Heart left ventricle (tissue), 16 donors: ENCODE data around the gene NOXA1. TPM values are rescaled to one million over a fixed set of nuclear protein-coding genes. Genes with fewer than 3 reads are reported as not detected.
A peak's percentile ranks its signal among the peaks of the same experiment; 100 is the strongest.

Source experiments
- ATAC-seq, 4 donors: fragments of 200-7000 bp; cut with Tn5 transposase; one replicate each; pipeline ENCODE4 v1.9.1; 2020 to 2022; ENCODE audit warnings: moderate library complexity in 4 of 4, mild to moderate bottlenecking in 3 of 4, moderate number of reproducible peaks in 1 of 4
- DNase-seq, 5 donors: peaks; one replicate each; pipeline ENCODE4 v3.0.0-alpha.2; 2020
- H3K27ac ChIP-seq, 12 donors: fragments of 200-600 bp; sonication (generic) in 4 of 12; one replicate each; pipeline versions ENCODE4 v1.5.0 to v1.8.0; 2016 to 2022; ENCODE audit warnings: mild to moderate bottlenecking in 2 of 12
- H3K27me3 ChIP-seq, 9 donors: fragments of 200-600 bp; sonication (generic) in 2 of 9; one replicate each; pipeline versions ENCODE4 v1.5.1 to v1.8.0; 2016 to 2022; ENCODE audit warnings: mild to moderate bottlenecking in 3 of 9
- H3K36me3 ChIP-seq, 9 donors: fragments of 200-600 bp; sonication (generic) in 2 of 9; one replicate each; pipeline versions ENCODE4 v1.5.0 to v1.8.0; 2018 to 2022; ENCODE audit warnings: mild to moderate bottlenecking in 2 of 9
- H3K4me1 ChIP-seq, 12 donors: fragments of 200-600 bp; sonication (generic) in 4 of 12; one replicate each; pipeline versions ENCODE4 v1.5.0 to v1.8.0; 2016 to 2022; ENCODE audit warnings: mild to moderate bottlenecking in 3 of 12
- H3K4me3 ChIP-seq, 12 donors: fragments of 200-600 bp; sonication (generic) in 4 of 12; one replicate each; pipeline versions ENCODE4 v1.5.0 to v1.8.0; 2017 to 2022; ENCODE audit warnings: mild to moderate bottlenecking in 9 of 12, moderate library complexity in 4 of 12
- H3K9me3 ChIP-seq, 12 donors: fragments of 200-600 bp; sonication (generic) in 4 of 12; one replicate each; pipeline versions ENCODE4 v1.5.0 to v1.8.0; 2016 to 2022; ENCODE audit warnings: mild to moderate bottlenecking in 1 of 12
- POLR2A ChIP-seq, 2 donors: fragments of 450-650 bp; IDR thresholded peaks; one replicate each; pipeline ENCODE4 v1.6.1; 2017; ENCODE audit warnings: antibody characterized with exemption in 2 of 2, mild to moderate bottlenecking in 2 of 2, moderate library complexity in 2 of 2
- WGBS, 4 donors: extraction: QIAGEN DNeasy Blood & Tissue Kit in 2 of 4; methylation state at CpG; one replicate each; pipeline versions ENCODE4 v1.1.5 to v1.1.7; 2013 to 2018; 5-methylcytosine and 5-hydroxymethylcytosine counted together
- intact Hi-C, 10 donors: fragments of 100-400 bp; cut with DNase I; formaldehyde crosslinking; loops; one replicate each; pipeline versions ENCODE4 v1.11.1 to v1.14.2; 2022
- polyA plus RNA-seq, 2 donors: library from polyadenylated mRNA; stranded (reverse); fragments of 200-250 nt; gene quantifications; one replicate each; pipeline ENCODE4 v1.2.3, GENCODE V29; 2013
- total RNA-seq, 9 donors: library from RNA; depleted of rRNA in 2 of 9; stranded (reverse); fragments of >200 nt in 2 of 9; fragmentation: NEBNext Ultra II Directional in 3 of 9; extraction: Animal tissue kit (Norgen Biotek cat#: 25700) in 3 of 9; gene quantifications; one replicate each; pipeline versions ENCODE4 v1.1.0 to v1.2.4, GENCODE V29; 2016 to 2023
- TF ChIP-seq, protein P1 (sequence below), 12 donors: fragments of 200-600 bp; sonication (generic) in 4 of 12; IDR thresholded peaks; one replicate each; pipeline versions ENCODE4 v1.5.0 to v1.8.0; 2018 to 2022; ENCODE audit warnings: antibody characterized with exemption in 12 of 12, mild to moderate bottlenecking in 5 of 12
- donor health status: ischemic (EF 13 %, LVEDD 7.1; RV severe dilation, severe dysfunction).
- donor health status: healthy with polysubstance abuse.
- donor health status: DM: no; HTN: yes; CAD: no.
- donor health status: DM: no; HTN: no; CAD: no.
- donor health status: ischemic (EF 25% LVEDD 6.9; RV normal size, moderate dysfunction).
- donor health status: ischemic (EF 25% LVEDD 5.7; RV mildly dilated, moderate dysfunction).
- donor health status: healthy.
- donor health status: DM: yes; HTN: yes; CAD: no.
- donor health status: ischemic (EF 35%, LVEDD 5.7; RV mildly dilated, moderate dysfunction).
- donor health status: nonischemic (EF 11% LVEDD 7.7; RV severe dilation, severe dysfunction).
- donor health status: DM: yes; HTN: yes; CAD: no.
- donor health status: PGD.
- donor health status: ischemic (EF 29% LVEDD 5.4; RV normal size, mild dysfunction).
- donor health status: nonischemic (EF 23%, LVEDD 6.1; RV moderate dilation, normal function).

Gene NOXA1
- total and polyA plus RNA-seq, 11 donors, result 0.44 to 5.5 (median 2.7) TPM

DNA sequence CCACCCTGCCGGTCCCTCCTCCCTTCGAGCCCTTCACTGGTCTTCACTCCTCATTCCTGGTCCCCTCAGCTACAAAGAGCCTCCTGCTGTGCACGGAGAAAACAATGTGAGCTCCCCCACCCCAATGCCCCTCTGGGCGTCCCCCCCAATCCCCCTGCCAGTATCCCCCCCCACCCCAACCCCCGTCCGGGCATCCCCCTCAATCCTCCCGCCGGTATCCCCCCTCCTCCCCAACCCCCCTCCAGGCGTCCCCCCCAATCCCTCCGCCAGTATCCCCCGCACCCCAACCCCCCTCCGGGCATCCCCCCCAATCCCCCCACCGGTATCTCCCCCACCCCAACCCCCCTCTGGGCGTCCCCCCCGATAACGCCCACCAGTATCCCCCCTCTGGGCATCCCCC lies 43.0 kb upstream of the NOXA1 start:
- DNase-seq (peak in 1 of 5 donors; percentile 4), ATAC-seq (no peak)
- Histone ChIP-seq H3K4me1 (no peaks in the 10 kb centered on the region), H3K36me3 (peaks cover 0 to 2% (median 0%) of the 10 kb centered on the region in 9 donors), H3K4me3 (no peak overlapping the region), H3K27ac (no peak overlapping the region), H3K9me3 (peaks cover 0 to 7% (median 0%) of the 10 kb centered on the region in 12 donors), H3K27me3 (no peaks in the 10 kb centered on the region)
- intact Hi-C loops, result no loop called here
- 85 to 95% (median 92%) methylated on average over 10 to 16 of the region's 16 CpGs for WGBS, 4 donors
- no peak for TF ChIP-seq POLR2A (IDR thresholded peaks at IDR 0.05)
- TF ChIP-seq, protein P1, sequence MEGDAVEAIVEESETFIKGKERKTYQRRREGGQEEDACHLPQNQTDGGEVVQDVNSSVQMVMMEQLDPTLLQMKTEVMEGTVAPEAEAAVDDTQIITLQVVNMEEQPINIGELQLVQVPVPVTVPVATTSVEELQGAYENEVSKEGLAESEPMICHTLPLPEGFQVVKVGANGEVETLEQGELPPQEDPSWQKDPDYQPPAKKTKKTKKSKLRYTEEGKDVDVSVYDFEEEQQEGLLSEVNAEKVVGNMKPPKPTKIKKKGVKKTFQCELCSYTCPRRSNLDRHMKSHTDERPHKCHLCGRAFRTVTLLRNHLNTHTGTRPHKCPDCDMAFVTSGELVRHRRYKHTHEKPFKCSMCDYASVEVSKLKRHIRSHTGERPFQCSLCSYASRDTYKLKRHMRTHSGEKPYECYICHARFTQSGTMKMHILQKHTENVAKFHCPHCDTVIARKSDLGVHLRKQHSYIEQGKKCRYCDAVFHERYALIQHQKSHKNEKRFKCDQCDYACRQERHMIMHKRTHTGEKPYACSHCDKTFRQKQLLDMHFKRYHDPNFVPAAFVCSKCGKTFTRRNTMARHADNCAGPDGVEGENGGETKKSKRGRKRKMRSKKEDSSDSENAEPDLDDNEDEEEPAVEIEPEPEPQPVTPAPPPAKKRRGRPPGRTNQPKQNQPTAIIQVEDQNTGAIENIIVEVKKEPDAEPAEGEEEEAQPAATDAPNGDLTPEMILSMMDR (IDR thresholded peaks at IDR 0.05), result no peak

DNA sequence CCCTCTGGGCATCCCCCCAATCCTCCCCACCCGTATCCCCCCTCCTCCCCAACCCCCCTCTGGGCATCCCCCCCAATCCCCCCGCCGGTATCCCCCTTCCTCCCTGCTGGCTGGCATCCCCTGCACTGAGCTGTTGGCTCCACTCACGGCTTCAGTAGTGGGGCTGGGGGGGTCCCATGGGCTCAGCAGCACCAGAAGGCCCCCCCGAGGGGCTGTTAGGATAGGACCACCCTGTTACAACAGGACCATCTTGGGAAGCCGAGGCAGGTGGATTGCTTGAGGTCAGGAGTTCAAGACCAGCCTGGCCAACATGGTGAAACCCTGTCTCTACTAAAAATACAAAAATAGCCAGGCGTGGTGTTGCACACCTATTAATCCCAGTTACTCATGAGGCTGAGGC lies 42.6 kb upstream of the NOXA1 start:
- no peak overlapping the region for H3K4me3 ChIP-seq
- ATAC-seq, result no peak
- peak in 3 of 5 donors; percentile 2 to 15 (median 8) for DNase-seq
- no peaks in the 10 kb centered on the region for H3K4me1 ChIP-seq
- no peak overlapping the region for H3K27ac ChIP-seq
- TF ChIP-seq, protein P1 (IDR thresholded peaks at IDR 0.05), result no peak
- TF ChIP-seq POLR2A (IDR thresholded peaks at IDR 0.05), result no peak
- H3K27me3 ChIP-seq, result no peaks in the 10 kb centered on the region
- intact Hi-C loops, result no loop called here
- WGBS, 4 donors, result 88 to 98% (median 94%) methylated on average over 3 to 7 of the region's 7 CpGs
- peaks cover 0 to 4% (median 0%) of the 10 kb centered on the region in 12 donors for H3K9me3 ChIP-seq
- H3K36me3 ChIP-seq, result peaks cover 0 to 3% (median 0%) of the 10 kb centered on the region in 9 donors

DNA sequence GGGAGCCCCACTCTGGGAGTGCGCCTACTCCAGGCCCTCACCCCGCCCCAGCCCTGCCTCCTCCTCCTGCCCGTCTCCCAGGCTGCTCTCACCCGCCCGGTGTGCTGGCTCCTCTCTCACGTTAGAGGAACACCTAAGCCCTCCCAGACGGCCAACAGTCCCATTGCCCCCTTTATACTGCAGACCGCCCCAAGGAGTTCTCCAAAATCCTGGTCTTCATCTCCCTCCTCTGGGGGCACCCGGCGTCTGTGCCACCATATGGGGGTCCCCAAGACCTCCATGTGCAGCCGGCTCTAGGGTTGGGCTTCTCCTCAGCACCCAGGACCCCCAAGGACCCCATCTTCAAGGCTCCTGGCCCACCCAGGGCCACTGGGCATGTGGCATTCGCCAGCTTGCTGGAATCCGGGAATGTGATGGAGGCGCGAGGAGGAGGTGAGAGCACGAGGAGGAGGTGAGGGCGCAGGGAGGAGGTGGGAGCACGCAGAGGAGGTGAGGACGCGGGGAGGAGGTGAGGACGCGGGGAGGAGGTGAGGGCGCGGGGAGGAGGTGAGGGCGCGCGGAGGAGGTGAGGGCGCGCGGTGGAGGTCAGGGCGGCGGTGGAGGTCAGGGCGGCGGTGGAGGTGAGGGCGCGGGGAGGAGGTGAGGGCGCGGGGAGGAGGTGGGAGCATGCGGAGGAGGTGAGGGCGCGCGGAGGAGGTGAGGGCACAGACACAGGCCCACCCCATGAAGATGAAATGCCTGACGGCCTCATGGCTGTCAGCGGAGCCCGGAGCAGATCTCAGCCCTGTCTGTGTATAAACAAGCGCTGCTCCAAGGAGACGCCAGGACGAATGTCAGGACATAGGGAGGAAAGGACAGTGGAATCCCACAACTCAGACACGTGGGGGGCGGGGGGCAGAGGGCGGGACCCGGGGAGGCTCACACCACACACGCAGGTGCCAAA lies 41.4 kb upstream of the NOXA1 start:
- WGBS, 4 donors, result 93 to 95% (median 94%) methylated on average over 53 of the region's 53 CpGs
- ATAC-seq (no peak), DNase-seq (peak in 3 of 5 donors; percentile 12 to 20 (median 13))
- intact Hi-C loops, result no loop called here
- Histone ChIP-seq H3K4me1 (peaks cover 0 to under 1% (median 0%) of the 10 kb centered on the region in 12 donors), H3K9me3 (no peaks in the 10 kb centered on the region), H3K4me3 (no peak overlapping the region), H3K36me3 (peaks cover 0 to 3% (median 0%) of the 10 kb centered on the region in 9 donors), H3K27me3 (no peaks in the 10 kb centered on the region), H3K27ac (no peak overlapping the region)
- no peak for TF ChIP-seq POLR2A (IDR thresholded peaks at IDR 0.05)
- TF ChIP-seq, protein P1 (IDR thresholded peaks at IDR 0.05), result no peak

DNA sequence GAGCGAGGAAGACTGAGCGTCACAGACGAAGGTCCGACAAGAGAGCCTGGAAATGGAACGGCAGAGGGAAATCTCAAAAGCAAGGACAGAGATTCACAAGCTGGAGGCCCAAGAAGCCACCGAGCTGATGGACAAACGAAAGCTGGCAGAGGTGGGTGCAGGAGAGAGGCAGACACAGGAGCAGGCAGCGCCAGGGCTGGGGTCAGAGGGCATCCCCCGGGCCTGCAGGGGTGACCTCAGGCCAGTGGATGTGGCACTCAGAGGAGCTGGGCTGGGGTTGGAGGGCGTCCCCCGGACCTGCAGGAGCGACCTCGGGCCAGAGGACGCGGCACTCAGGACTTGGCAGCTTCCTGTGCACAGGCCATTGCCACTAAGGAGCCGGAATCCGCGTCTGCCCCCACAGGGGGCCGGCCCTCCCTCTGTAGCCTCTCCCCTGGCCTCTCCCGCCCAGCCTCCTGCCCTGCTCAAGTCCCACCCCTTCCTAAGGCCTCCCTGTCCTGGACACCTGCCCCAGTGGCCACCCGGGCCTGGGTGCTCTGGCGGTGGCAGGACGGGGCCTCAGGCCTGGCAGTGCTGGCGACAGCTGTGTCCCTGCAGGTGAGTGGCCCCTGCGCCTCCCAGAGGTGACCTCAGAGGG lies 40.6 kb upstream of the NOXA1 start:
- intact Hi-C loops, result no loop called here
- DNase-seq, result peak in 4 of 5 donors; percentile 16 to 54 (median 22)
- H3K4me1 ChIP-seq, result peaks cover 1 to 9% (median 6%) of the 10 kb centered on the region in 12 donors
- peak in 2 of 4 donors; percentile 9 to 13 for ATAC-seq
- H3K27me3 ChIP-seq, result no peaks in the 10 kb centered on the region
- no peaks in the 10 kb centered on the region for H3K9me3 ChIP-seq
- H3K27ac ChIP-seq, result no peak overlapping the region
- H3K36me3 ChIP-seq, result peaks cover 0 to 3% (median 0%) of the 10 kb centered on the region in 9 donors
- H3K4me3 ChIP-seq, result no peak overlapping the region
- 86 to 91% (median 86%) methylated on average over 25 of the region's 25 CpGs for WGBS, 4 donors
- TF ChIP-seq, protein P1 (IDR thresholded peaks at IDR 0.05), result no peak
- no peak for TF ChIP-seq POLR2A (IDR thresholded peaks at IDR 0.05)
